K562 (cell line): ENCODE results near the gene CARD9. TPM values are rescaled to one million over a fixed set of nuclear protein-coding genes. Genes with fewer than 3 reads are reported as not detected.
A peak's percentile ranks its signal among the peaks of the same experiment; 100 is the strongest.

ENCODE experiments used
- ATAC-seq: fragments of 200-7000 bp; cut with Tn5 transposase; 3 replicates; pipeline ENCODE4 v1.9.1; 2020; ENCODE audit warnings: moderate library complexity
- BruUV-seq: library from RNA; stranded (reverse); fragments of 400-500 nt; replicated peaks from 2 replicates; lab custom pipeline; 2021; lab: Mats Ljungman, UMichigan
- CTCF ChIA-PET: fragments of 300-600 bp; formaldehyde crosslinking; extraction: SDS; loops from one replicate; lab custom pipeline; 2021; ENCODE audit warnings: low intra/inter-chr PET ratio; lab: Yijun Ruan, JAX
- POLR2A ChIA-PET: fragments of 300-600, 350-650 bp; sonication (Branson Sonifier 250); formaldehyde crosslinking; extraction: SDS; loops from one replicate; lab custom pipeline; 2021; ENCODE audit warnings: antibody characterized with exemption, inconsistent platforms; lab: Yijun Ruan, JAX
- DNase-seq, 4 experiments: peaks; one replicate each; pipeline versions ENCODE4 v3.0.0 to v3.0.0-alpha.2; 2011 to 2018; ENCODE audit warnings: low spot score in 3 of 4, mixed read lengths in 3 of 4; ENCODE audit errors: extremely low read depth in 1 of 4
- FAIRE-seq: peaks from 2 replicates; lab custom pipeline; 2011; peaks lifted over from hg19 to GRCh38; lab: Jason Lieb, UNC
- H2AFZ ChIP-seq: 2 replicates; pipeline ENCODE4 v1.6.0; 2011; ENCODE audit warnings: low read depth, low read length, control low read depth, inconsistent platforms
- H3K27ac ChIP-seq: fragments of 200-600 bp; 3 replicates; pipeline ENCODE4 v1.8.0; 2011; ENCODE audit warnings: low read depth, mild to moderate bottlenecking, control low read depth, inconsistent platforms, low read length, moderate library complexity, mixed read lengths; ENCODE audit errors: extremely low read depth
- H3K27me3 ChIP-seq, 2 experiments: fragments of 300-600 bp in 1 of 2; 2 replicates in 1 of 2; 3 replicates in 1 of 2; pipeline versions ENCODE4 v1.6.0 to v1.8.0; 2011; ENCODE audit warnings: inconsistent platforms in 2 of 2, low read length in 2 of 2, mild to moderate bottlenecking in 1 of 2, mixed read lengths in 1 of 2, moderate library complexity in 1 of 2; ENCODE audit not compliant: control insufficient read depth in 2 of 2, insufficient read depth in 2 of 2
- H3K36me3 ChIP-seq: fragments of 300-600 bp; 3 replicates; pipeline ENCODE4 v1.8.0; 2011; ENCODE audit warnings: mild to moderate bottlenecking, low read length, inconsistent platforms; ENCODE audit not compliant: control insufficient read depth, insufficient read depth
- H3K4me1 ChIP-seq, 2 experiments: fragments of 200-600 bp in 1 of 2; replicated peaks in 1 of 2; 2 replicates in 1 of 2; 3 replicates in 1 of 2; pipeline versions ENCODE4 v1.5.1 to v1.8.0; 2011; ENCODE audit warnings: inconsistent platforms in 2 of 2, low read length in 2 of 2, mild to moderate bottlenecking in 1 of 2, mixed read lengths in 1 of 2, moderate library complexity in 1 of 2; ENCODE audit not compliant: control insufficient read depth in 2 of 2, insufficient read depth in 2 of 2
- H3K4me2 ChIP-seq: 2 replicates; pipeline ENCODE4 v1.6.1; 2011; ENCODE audit warnings: low read length, control low read depth, inconsistent platforms, mixed read lengths; ENCODE audit not compliant: insufficient read depth
- H3K4me3 ChIP-seq: fragments of 200-600 bp; sonication (generic), shearing (Covaris generic); 2 replicates; pipeline ENCODE4 v1.5.1; 2016; ENCODE audit warnings: control low read depth, inconsistent platforms
- H3K79me2 ChIP-seq: fragments of 200-600 bp; 3 replicates; pipeline ENCODE4 v1.8.0; 2011; ENCODE audit warnings: low read length, inconsistent platforms; ENCODE audit not compliant: control insufficient read depth, insufficient read depth
- H3K9ac ChIP-seq, 2 experiments: 2 replicates each; pipeline versions ENCODE4 v1.6.0 to v1.6.1; 2011; ENCODE audit warnings: low read depth in 2 of 2, low read length in 2 of 2, control low read depth in 1 of 2, inconsistent platforms in 1 of 2, mild to moderate bottlenecking in 1 of 2, mixed read lengths in 1 of 2; ENCODE audit not compliant: insufficient read depth in 1 of 2
- H3K9me1 ChIP-seq: one replicate; pipeline ENCODE4 v1.6.0; 2011; ENCODE audit warnings: inconsistent platforms, mild to moderate bottlenecking, low read length, moderate library complexity; ENCODE audit not compliant: control insufficient read depth, insufficient read depth
- H3K9me3 ChIP-seq: replicated peaks from 2 replicates; pipeline ENCODE4 v1.5.1; 2011; ENCODE audit warnings: low read depth, low read length, inconsistent platforms; ENCODE audit not compliant: control insufficient read depth, insufficient read depth
- H4K20me1 ChIP-seq: replicated peaks from 2 replicates; pipeline ENCODE4 v1.6.1; 2011; ENCODE audit warnings: low read length, inconsistent platforms, mixed read lengths; ENCODE audit not compliant: control insufficient read depth, insufficient read depth
- CSDE1 ChIP-seq, 2 experiments: fragments of 450-650 bp; IDR thresholded peaks; 2 replicates each; pipeline ENCODE4 v1.6.1; 2016; ENCODE audit warnings: mild to moderate bottlenecking in 1 of 2
- JUND ChIP-seq, 2 experiments: IDR thresholded peaks; 2 replicates in 1 of 2; 3 replicates in 1 of 2; pipeline ENCODE4 v1.6.1; 2011; ENCODE audit warnings: borderline replicate concordance in 2 of 2, low read depth in 2 of 2, low read length in 2 of 2, improper control_type of control experiment in 1 of 2, missing biosample characterization in 1 of 2, missing genetic modification characterization in 1 of 2, missing genetic modification reagents in 1 of 2
- MAFK ChIP-seq: IDR thresholded peaks from 2 replicates; pipeline ENCODE4 v1.6.1; 2011; ENCODE audit warnings: low read length, improper control_type of control experiment
- MEIS2 ChIP-seq: fragments of 450-650 bp; IDR thresholded peaks from 2 replicates; pipeline ENCODE4 v1.6.1; 2014; ENCODE audit warnings: mild to moderate bottlenecking; ENCODE audit not compliant: partially characterized antibody
- NELFE ChIP-seq: IDR thresholded peaks from 2 replicates; pipeline ENCODE4 v1.6.1; 2011; ENCODE audit warnings: mild to moderate bottlenecking; ENCODE audit not compliant: insufficient read depth, insufficient read length
- POLR2G ChIP-seq: fragments of 200-400 bp; formaldehyde crosslinking; IDR thresholded peaks from 2 replicates; pipeline ENCODE4 v1.6.1; 2017; ENCODE audit warnings: low read depth, mild to moderate bottlenecking, antibody characterized with exemption, low read length, moderate library complexity
- POLR2H ChIP-seq: IDR thresholded peaks from 2 replicates; pipeline ENCODE4 v1.6.1; 2016; ENCODE audit warnings: missing genetic modification characterization, low read depth, mild to moderate bottlenecking, control low read depth, missing compliant biosample characterization, moderate library complexity
- RUNX1 ChIP-seq: sonication (generic); IDR thresholded peaks from 2 replicates; pipeline ENCODE4 v1.6.1; 2016; ENCODE audit warnings: antibody characterized with exemption, low read depth
- SOX6 ChIP-seq: fragments of 450-650 bp; IDR thresholded peaks from 2 replicates; pipeline ENCODE4 v1.6.1; 2014; ENCODE audit warnings: mild to moderate bottlenecking
- SPI1 ChIP-seq: IDR thresholded peaks from 2 replicates; pipeline ENCODE4 v1.6.1; 2011; ENCODE audit warnings: low read depth, low read length, control low read depth, borderline replicate concordance
- TAF15 ChIP-seq: fragments of 200-400 bp; formaldehyde crosslinking; IDR thresholded peaks from 2 replicates; pipeline ENCODE4 v1.6.1; 2017; ENCODE audit warnings: mild to moderate bottlenecking, low read depth, low read length, moderate library complexity
- TGIF2 ChIP-seq: sonication (generic); formaldehyde crosslinking; IDR thresholded peaks from 2 replicates; pipeline ENCODE4 v1.8.1; 2022; ENCODE audit warnings: mild to moderate bottlenecking, missing genetic modification reagents, moderate library complexity
- XRCC4 ChIP-seq: IDR thresholded peaks from one replicate; pipeline ENCODE4 v1.6.1; 2011; ENCODE audit not compliant: insufficient read depth, insufficient read length; ENCODE audit errors: extremely low read depth
- ZBTB33 ChIP-seq: sonication (generic); formaldehyde crosslinking; IDR thresholded peaks from 2 replicates; pipeline ENCODE4 v1.8.1; 2023; ENCODE audit warnings: mild to moderate bottlenecking, missing genetic modification reagents
- ZC3H4 ChIP-seq: sonication (generic); formaldehyde crosslinking; IDR thresholded peaks from 2 replicates; pipeline ENCODE4 v1.9.0; 2021; ENCODE audit warnings: missing genetic modification reagents, borderline replicate concordance
- WGBS: fragments of 100-300 bp; shearing (Covaris generic); methylation state at CpG from one replicate; pipeline ENCODE4 v1.1.6; 2016; ENCODE audit warnings: low coverage, mixed read lengths; ENCODE audit not compliant: insufficient coverage; ENCODE audit errors: missing lambda C conversion rate; 5-methylcytosine and 5-hydroxymethylcytosine counted together
- in situ Hi-C: fragments of 300-500 bp; cut with MboI; formaldehyde crosslinking; loops from 4 replicates; pipeline ENCODE4 v1.15.0; 2018; ENCODE audit warnings: inconsistent platforms, mixed read lengths
- intact Hi-C: fragments of 100-400 bp; cut with micrococcal nuclease; formaldehyde crosslinking; loops from 2 replicates; pipeline ENCODE4 v1.14.2; 2022
- polyA plus RNA-seq, 8 experiments: library from polyadenylated mRNA; depleted of rRNA in 4 of 8; stranded (reverse) in 5 of 8; unstranded in 3 of 8; fragments of >200 nt; fragmentation: Nextera tagmentation in 2 of 8; fragmentation: Illumina TruSeq in 1 of 8; extraction: Ambion mirVana in 2 of 8; extraction: Trizol in 1 of 8; gene quantifications; 2 replicates each; pipeline versions ENCODE4 v1.2.1 to v1.2.3, GENCODE V29; 2011 to 2014; ENCODE audit warnings: inconsistent platforms in 1 of 8, missing spikeins in 1 of 8
- total RNA-seq, 7 experiments: library from RNA; depleted of rRNA in 6 of 7; stranded (reverse); fragments of >200 nt in 6 of 7; fragmentation: Illumina TruSeq in 2 of 7; extraction: Trizol in 2 of 7; gene quantifications; 2 replicates each; pipeline versions ENCODE4 v1.2.1 to v1.2.3, GENCODE V29; 2011 to 2021; ENCODE audit warnings: low replicate concordance in 1 of 7
- TF ChIP-seq, protein P1 (sequence below): fragments of 450-650 bp; conservative IDR thresholded peaks from 2 replicates; pipeline ENCODE4 v1.6.1; 2016; ENCODE audit warnings: missing genetic modification characterization, low read depth, mild to moderate bottlenecking, control low read depth, missing compliant biosample characterization
- TF ChIP-seq, protein P2 (sequence below): sonication (generic); formaldehyde crosslinking; IDR thresholded peaks from 2 replicates; pipeline ENCODE4 v1.8.1; 2023; ENCODE audit warnings: mild to moderate bottlenecking, missing genetic modification reagents, moderate library complexity

Gene CARD9
- total and polyA plus RNA-seq, 9 of the 15 experiments (the other 6 are each of a cell fraction or from before 2014, with no cell fraction given): 1.7 to 53.0 (median 9.7) TPM

DNA sequence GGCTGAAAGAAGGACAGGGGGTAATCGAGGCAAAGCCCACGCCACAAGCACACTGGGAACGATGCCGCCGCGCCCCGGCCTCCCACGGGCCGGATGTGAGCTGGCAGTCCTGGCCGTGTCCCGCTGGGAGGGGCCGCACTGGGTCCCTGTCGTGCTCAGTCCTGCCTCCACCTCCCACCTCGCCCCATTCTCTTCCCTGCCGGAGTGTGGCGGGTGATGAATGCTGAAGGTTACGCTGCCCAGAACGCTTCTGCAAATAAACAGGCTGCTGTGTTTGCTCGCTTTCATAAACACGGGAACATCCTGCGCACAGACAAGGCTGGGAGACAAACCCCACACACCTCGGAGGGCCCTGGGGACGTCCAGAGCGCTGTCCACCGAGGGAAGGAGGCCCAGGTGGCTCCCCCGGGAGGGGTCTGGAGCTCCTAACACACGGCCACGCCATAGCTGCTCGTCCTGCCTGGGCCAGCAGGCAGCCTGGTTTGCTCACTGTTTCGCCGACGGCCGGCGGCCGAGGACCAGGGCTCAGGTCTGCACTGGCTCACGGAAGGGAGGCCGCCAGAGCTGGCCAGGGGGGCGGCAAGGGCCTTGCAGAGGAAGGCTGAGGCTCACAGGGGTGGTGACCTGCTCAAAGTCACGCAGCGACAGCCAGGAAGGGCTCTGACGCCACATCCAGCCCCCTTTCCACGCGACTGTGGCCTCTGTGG, 12.3 kb downstream of the CARD9 start:
- H3K4me1 ChIP-seq: peaks cover 11 to 95% of the 10 kb centered on the region in 2 experiments
- no peak overlapping the region for H3K4me3 ChIP-seq
- no peak overlapping the region for H2AFZ ChIP-seq
- ATAC-seq (no peak), DNase-seq (no peak), FAIRE-seq (no peak)
- no peaks in the 10 kb centered on the region; the same call in 2 of the 3 replicates for H3K79me2 ChIP-seq
- no peak overlapping the region for H3K27ac ChIP-seq
- BruUV-seq: no TSS peak
- H3K9me1 ChIP-seq: no peaks in the 10 kb centered on the region
- no peak overlapping the region for H3K4me2 ChIP-seq
- H3K27me3 ChIP-seq: no peaks in the 10 kb centered on the region
- ChIA-PET CTCF (no interaction called here), POLR2A (interaction anchor here (0.5 to 2.4 kb wide), 5 partner anchors 11 to 271 kb away, joined by 3 to 12 read pairs (median 6); no protein-coding TSS in a partner anchor)
- peaks cover 15% of the 10 kb centered on the region; the same call in 1 of the 3 replicates for H3K36me3 ChIP-seq
- no peaks in the 10 kb centered on the region for H3K9me3 ChIP-seq
- 88% methylated on average over 24 of the region's 43 CpGs for WGBS
- no peaks in the 10 kb centered on the region for H4K20me1 ChIP-seq
- intact Hi-C loops: no loop called here
- in situ Hi-C loops: no loop called here
- peak overlapping the region in 1 of 2 experiments; percentile 48; a peak in 2 of 4 replicates for H3K9ac ChIP-seq
- no peak for TF ChIP-seq TAF15
- TF ChIP-seq, protein P1, sequence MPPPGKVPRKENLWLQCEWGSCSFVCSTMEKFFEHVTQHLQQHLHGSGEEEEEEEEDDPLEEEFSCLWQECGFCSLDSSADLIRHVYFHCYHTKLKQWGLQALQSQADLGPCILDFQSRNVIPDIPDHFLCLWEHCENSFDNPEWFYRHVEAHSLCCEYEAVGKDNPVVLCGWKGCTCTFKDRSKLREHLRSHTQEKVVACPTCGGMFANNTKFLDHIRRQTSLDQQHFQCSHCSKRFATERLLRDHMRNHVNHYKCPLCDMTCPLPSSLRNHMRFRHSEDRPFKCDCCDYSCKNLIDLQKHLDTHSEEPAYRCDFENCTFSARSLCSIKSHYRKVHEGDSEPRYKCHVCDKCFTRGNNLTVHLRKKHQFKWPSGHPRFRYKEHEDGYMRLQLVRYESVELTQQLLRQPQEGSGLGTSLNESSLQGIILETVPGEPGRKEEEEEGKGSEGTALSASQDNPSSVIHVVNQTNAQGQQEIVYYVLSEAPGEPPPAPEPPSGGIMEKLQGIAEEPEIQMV (tag): no peak
- no peak for TF ChIP-seq CSDE1 (IDR thresholded peaks at IDR 0.05)
- TF ChIP-seq, protein P2, sequence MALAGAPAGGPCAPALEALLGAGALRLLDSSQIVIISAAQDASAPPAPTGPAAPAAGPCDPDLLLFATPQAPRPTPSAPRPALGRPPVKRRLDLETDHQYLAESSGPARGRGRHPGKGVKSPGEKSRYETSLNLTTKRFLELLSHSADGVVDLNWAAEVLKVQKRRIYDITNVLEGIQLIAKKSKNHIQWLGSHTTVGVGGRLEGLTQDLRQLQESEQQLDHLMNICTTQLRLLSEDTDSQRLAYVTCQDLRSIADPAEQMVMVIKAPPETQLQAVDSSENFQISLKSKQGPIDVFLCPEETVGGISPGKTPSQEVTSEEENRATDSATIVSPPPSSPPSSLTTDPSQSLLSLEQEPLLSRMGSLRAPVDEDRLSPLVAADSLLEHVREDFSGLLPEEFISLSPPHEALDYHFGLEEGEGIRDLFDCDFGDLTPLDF (CRISPR knock-in tag): no peak
- peak; percentile 38 for TF ChIP-seq ZBTB33 (CRISPR knock-in tag)
- no peak for TF ChIP-seq NELFE
- TF ChIP-seq RUNX1: no peak
- TF ChIP-seq SOX6: no peak
- no peak for TF ChIP-seq JUND (IDR thresholded peaks at IDR 0.05; ENCODE audit: borderline replicate concordance, low read depth, low read length)
- TF ChIP-seq JUND (tag; IDR thresholded peaks at IDR 0.05; ENCODE audit: borderline replicate concordance, low read depth, low read length): no peak
- peak; percentile 60 for TF ChIP-seq POLR2G
- TF ChIP-seq MAFK: no peak
- no peak for TF ChIP-seq SPI1
- no peak for TF ChIP-seq MEIS2
- peak; percentile 53; the same call in 1 of the 2 replicates for TF ChIP-seq ZC3H4 (CRISPR knock-in tag)
- TF ChIP-seq TGIF2 (CRISPR knock-in tag): 0 out of 2 replicates have a peak, but pooled peaks have one; percentile 10
- no peak for TF ChIP-seq XRCC4
- no peak for TF ChIP-seq POLR2H (tag)
